ENCODE measurements around the gene SLC44A4.
"Not testable (repeated sequence)": the region's sequence is repeated elsewhere in the genome, so short reads cannot be mapped to it uniquely, and the experiment has no call there.

The SLC44A4 gene

DNA sequence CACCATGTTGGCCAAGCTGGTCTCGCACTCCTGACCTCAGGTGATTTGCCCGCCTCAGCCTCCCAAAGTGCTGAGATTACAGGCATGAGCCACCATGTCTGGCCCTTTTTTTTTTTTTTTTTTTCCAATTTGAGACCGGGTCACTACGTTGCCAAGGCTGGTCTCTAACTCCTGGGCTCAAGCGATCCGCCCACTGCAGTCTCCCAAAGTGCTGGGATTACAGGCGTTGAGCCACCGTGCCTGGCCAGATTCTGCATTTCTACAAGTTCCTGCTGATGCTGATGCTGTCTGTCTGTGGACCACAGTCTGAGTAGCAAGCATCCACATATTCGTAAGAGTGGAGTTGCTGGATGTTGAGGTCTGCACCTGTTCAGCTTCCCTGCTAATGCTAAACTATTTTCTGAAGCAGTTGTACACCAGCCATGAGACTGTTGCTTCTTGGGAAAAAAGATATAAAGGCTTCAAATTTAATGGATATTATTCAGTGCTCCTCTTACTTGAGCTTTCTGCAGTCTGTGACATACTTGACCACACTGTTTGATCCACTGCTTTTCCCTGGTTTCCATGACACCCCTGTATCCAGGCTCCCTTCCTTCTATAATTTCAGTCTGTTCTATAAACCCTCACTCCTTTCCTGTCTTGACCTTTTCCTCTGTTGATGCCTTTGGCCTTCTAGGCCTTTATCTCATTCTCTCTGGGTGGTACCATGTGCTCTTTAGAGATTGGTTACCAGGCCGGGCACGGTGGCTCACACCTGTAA is 33.2 kb upstream of the SLC44A4 start:
- no peak for DNase-seq (ENCODE audit: low read depth, low spot score)
- Histone ChIP-seq H3K27me3 (ENCODE audit: control insufficient read depth, insufficient read depth, low read length) (no peaks in the 10 kb centered on the region), H3K9me3 (ENCODE audit: control insufficient read depth, insufficient read depth, low read length) (no peaks in the 10 kb centered on the region), H3K27ac (ENCODE audit: low read length) (no peak overlapping the region), H3K4me1 (ENCODE audit: control insufficient read depth, insufficient read depth, low read length) (no peaks in the 10 kb centered on the region), H3K36me3 (ENCODE audit: control insufficient read depth, insufficient read depth, low read length) (no peaks in the 10 kb centered on the region), H3K4me3 (ENCODE audit: low read length) (no peak overlapping the region)
- no CpG with 5 or more reads among the region's 11 CpGs for WGBS (ENCODE audit: insufficient coverage, insufficient read length)

DNA sequence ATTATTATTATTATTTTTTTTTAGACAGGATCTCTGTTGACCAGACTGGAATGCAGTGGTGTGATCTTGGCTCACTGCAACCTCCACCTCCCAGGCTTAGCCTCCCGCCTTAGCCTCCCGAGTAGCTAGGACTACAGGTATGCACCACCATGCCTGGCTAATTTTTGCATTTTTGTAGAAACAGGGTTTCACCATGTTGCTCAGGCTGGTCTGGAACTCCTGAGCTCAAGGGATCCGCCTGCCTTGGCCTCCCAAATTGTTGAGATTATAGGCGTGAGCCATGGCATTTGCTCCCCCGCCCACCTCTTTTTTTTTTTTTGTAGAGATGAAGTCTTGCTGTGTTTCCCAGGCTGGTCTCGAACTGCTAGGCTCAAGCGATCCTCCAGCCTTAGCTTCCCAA is 30.5 kb upstream of the SLC44A4 start:
- not testable (repeated sequence) for H3K4me1 ChIP-seq (ENCODE audit: control insufficient read depth, insufficient read depth, low read length); H3K27ac ChIP-seq (ENCODE audit: low read length)
- no CpG with 5 or more reads among the region's 7 CpGs for WGBS (ENCODE audit: insufficient coverage, insufficient read length)

DNA sequence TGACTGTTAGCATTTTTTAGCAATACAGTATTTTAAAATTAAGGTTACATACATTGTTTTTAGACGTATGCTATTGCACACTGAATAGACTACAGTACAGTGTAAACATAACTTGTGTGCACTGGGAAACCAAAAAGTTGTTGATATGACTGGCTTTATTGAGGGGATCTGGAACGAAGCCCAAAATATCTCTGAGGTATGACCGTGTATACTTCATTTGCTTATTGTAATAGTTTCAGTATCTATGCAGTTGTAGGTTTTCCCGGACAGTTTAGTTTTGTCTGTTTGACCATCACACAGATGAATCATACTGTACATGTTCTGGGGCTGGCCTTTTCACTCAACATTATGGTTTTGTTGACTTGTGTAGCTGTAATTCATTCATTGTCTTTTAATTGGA is 30.0 kb upstream of the SLC44A4 start:
- no CpG with 5 or more reads among the region's 4 CpGs for WGBS (ENCODE audit: insufficient coverage, insufficient read length)
- Histone ChIP-seq H3K36me3 (ENCODE audit: control insufficient read depth, insufficient read depth, low read length) (no peaks in the 10 kb centered on the region), H3K27ac (ENCODE audit: low read length) (no peak overlapping the region)

More for the DNA sequence above, 30.5 kb upstream of the SLC44A4 start:
- not testable (repeated sequence) for H3K36me3 ChIP-seq (ENCODE audit: control insufficient read depth, insufficient read depth, low read length); DNase-seq (ENCODE audit: low read depth, low spot score); H3K4me3 ChIP-seq (ENCODE audit: low read length); H3K9me3 ChIP-seq (ENCODE audit: control insufficient read depth, insufficient read depth, low read length); H3K27me3 ChIP-seq (ENCODE audit: control insufficient read depth, insufficient read depth, low read length)

DNA sequence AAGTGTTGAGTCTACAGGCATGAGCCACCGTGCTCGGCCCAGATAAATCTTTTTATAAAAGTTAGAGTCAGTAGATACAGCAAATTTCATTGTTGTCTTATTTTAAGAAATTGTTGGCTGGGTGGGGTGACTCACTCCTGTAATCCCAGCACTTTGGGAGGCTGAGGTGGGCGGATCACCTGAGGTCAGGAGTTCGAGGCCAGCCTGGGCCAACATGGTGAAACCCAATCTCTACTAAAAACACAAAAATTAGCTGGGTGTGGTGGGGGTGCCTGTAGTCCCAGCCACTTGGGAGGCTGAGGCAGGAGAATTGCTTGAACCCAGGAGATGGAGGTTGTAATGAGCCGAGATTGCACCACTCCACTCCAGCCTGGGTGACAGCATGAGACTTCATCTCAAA is 29.5 kb upstream of the SLC44A4 start:
- H3K9me3 ChIP-seq (ENCODE audit: control insufficient read depth, insufficient read depth, low read length); H3K27me3 ChIP-seq (ENCODE audit: control insufficient read depth, insufficient read depth, low read length); H3K4me1 ChIP-seq (ENCODE audit: control insufficient read depth, insufficient read depth, low read length); H3K4me3 ChIP-seq (ENCODE audit: low read length); H3K27ac ChIP-seq (ENCODE audit: low read length); DNase-seq (ENCODE audit: low read depth, low spot score); H3K36me3 ChIP-seq (ENCODE audit: control insufficient read depth, insufficient read depth, low read length): not testable (repeated sequence)
- WGBS (ENCODE audit: insufficient coverage, insufficient read length) = no CpG with 5 or more reads among the region's 5 CpGs

More for the DNA sequence above, 30.0 kb upstream of the SLC44A4 start:
- Histone ChIP-seq H3K4me1 (ENCODE audit: control insufficient read depth, insufficient read depth, low read length) (peaks cover 1% of the 10 kb centered on the region; the same call in 1 of the 2 replicates), H3K27me3 (ENCODE audit: control insufficient read depth, insufficient read depth, low read length) (no peaks in the 10 kb centered on the region), H3K9me3 (ENCODE audit: control insufficient read depth, insufficient read depth, low read length) (no peaks in the 10 kb centered on the region), H3K4me3 (ENCODE audit: low read length) (no peak overlapping the region)
- no peak for DNase-seq (ENCODE audit: low read depth, low spot score)

DNA sequence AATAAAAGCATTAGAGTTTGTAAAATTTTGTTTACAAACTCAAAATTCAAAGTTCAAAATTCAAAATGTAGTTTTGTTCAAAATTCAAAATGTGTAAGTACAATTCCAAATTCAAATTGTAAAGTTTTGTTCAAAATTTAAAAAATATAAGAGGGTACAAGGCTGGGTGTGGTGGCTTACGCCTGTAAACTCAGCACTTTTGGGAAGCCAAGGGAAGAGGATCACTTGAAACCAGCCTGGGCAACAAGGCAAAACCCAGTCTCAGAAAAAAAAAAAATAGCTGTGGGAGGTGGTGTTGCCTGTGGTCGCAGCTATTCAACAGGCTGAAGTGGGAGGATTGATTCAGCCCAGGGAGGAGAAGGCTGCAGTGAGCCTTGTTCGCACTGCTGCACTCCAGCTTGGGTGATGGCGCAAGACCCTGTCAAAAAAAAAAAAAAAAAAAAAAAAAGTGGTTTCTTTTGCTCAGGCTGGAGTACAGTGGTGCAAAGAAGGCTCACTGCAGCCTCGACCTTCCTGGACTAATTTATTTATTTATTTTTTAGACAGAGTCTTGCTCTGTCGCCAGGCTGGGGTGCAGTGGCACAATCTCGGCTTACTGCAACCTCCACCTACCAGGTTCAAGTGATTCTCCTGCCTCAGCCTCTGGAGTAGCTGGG is 28.5 kb upstream of the SLC44A4 start:
- Histone ChIP-seq H3K36me3 (ENCODE audit: control insufficient read depth, insufficient read depth, low read length) (no peaks in the 10 kb centered on the region), H3K9me3 (ENCODE audit: control insufficient read depth, insufficient read depth, low read length) (no peaks in the 10 kb centered on the region), H3K27ac (ENCODE audit: low read length) (no peak overlapping the region), H3K4me1 (ENCODE audit: control insufficient read depth, insufficient read depth, low read length) (peaks cover 1% of the 10 kb centered on the region; the same call in 1 of the 2 replicates), H3K27me3 (ENCODE audit: control insufficient read depth, insufficient read depth, low read length) (no peaks in the 10 kb centered on the region), H3K4me3 (ENCODE audit: low read length) (no peak overlapping the region)
- DNase-seq (ENCODE audit: low read depth, low spot score) = no peak
- WGBS (ENCODE audit: insufficient coverage, insufficient read length) = no CpG with 5 or more reads among the region's 7 CpGs

DNA sequence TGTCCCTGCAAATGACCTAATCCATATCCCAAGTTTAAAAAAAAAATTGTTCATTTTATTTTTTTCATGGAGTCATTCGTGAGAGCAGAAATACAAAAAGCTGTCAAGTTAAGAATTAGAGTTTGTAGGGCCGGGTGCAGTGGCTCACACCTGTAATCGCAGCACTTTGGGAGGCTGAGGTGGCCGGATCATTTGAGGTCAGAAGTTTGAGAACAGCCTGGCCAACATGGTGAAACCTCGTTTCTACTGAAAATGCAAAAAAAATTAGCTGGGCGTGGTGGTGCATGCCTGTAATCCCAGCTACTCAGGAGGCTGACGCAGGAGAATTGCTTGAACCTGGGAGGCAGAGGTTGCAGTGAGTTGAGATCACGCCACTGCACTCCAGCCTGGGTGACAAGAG is 27.9 kb upstream of the SLC44A4 start:
- not testable (repeated sequence) for H3K36me3 ChIP-seq (ENCODE audit: control insufficient read depth, insufficient read depth, low read length); H3K27me3 ChIP-seq (ENCODE audit: control insufficient read depth, insufficient read depth, low read length); DNase-seq (ENCODE audit: low read depth, low spot score); H3K4me3 ChIP-seq (ENCODE audit: low read length); H3K9me3 ChIP-seq (ENCODE audit: control insufficient read depth, insufficient read depth, low read length); H3K27ac ChIP-seq (ENCODE audit: low read length); H3K4me1 ChIP-seq (ENCODE audit: control insufficient read depth, insufficient read depth, low read length)
- WGBS (ENCODE audit: insufficient coverage, insufficient read length) = no CpG with 5 or more reads among the region's 8 CpGs

DNA sequence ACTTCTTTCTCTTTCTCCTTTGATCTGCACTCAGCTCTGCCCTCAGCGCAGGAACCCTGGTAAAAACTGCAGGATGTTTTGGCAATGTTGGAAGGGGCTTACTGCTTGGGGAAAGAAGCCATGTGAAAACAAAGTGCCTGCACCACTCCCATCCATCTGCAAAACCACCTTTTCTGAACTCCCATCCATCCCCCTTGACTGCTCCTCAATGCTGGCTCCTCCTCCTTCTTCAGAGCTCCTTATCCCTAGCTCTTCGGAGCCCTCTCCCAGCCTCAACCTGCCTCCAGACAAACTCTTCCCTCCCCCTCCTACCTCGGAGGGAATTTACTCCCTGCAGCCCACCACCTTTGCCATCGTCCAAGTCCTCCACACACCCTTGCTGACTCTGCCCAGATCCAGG is 27.3 kb upstream of the SLC44A4 start:
- Histone ChIP-seq H3K36me3 (ENCODE audit: control insufficient read depth, insufficient read depth, low read length) (no peaks in the 10 kb centered on the region), H3K27ac (ENCODE audit: low read length) (no peak overlapping the region), H3K4me3 (ENCODE audit: low read length) (no peak overlapping the region), H3K9me3 (ENCODE audit: control insufficient read depth, insufficient read depth, low read length) (no peaks in the 10 kb centered on the region), H3K27me3 (ENCODE audit: control insufficient read depth, insufficient read depth, low read length) (no peaks in the 10 kb centered on the region), H3K4me1 (ENCODE audit: control insufficient read depth, insufficient read depth, low read length) (peaks cover 1% of the 10 kb centered on the region)
- no peak for DNase-seq (ENCODE audit: low read depth, low spot score)
- no CpG with 5 or more reads among the region's 4 CpGs for WGBS (ENCODE audit: insufficient coverage, insufficient read length)

DNA sequence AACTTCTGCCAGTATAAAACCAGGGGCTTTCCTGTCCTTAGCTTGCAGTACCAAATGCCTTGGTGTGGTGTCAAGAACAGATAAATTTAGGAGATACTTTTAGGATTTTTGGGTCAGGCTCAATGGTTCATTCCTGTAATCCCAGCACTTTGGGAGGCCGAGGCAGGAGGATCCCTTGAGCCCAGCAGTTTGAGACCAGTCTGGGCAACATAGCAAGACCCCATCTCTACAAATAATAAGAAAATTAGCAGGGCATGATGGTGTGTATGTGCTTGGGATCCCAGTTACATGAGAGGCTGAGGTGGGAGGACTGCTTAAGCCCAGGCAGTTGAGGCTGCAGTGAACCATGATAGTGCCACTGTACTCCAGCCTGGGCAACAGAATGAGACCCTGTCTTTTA is 26.2 kb upstream of the SLC44A4 start:
- H3K9me3 ChIP-seq (ENCODE audit: control insufficient read depth, insufficient read depth, low read length) = no peaks in the 10 kb centered on the region
- H3K27ac ChIP-seq (ENCODE audit: low read length) = no peak overlapping the region
- no CpG with 5 or more reads among the region's 1 CpG for WGBS (ENCODE audit: insufficient coverage, insufficient read length)
- H3K4me3 ChIP-seq (ENCODE audit: low read length) = no peak overlapping the region
- no peaks in the 10 kb centered on the region for H3K27me3 ChIP-seq (ENCODE audit: control insufficient read depth, insufficient read depth, low read length)
- DNase-seq (ENCODE audit: low read depth, low spot score) = no peak
- peaks cover 5% of the 10 kb centered on the region for H3K4me1 ChIP-seq (ENCODE audit: control insufficient read depth, insufficient read depth, low read length)
- H3K36me3 ChIP-seq (ENCODE audit: control insufficient read depth, insufficient read depth, low read length) = no peaks in the 10 kb centered on the region; the same call in none of the 2 replicates

DNA sequence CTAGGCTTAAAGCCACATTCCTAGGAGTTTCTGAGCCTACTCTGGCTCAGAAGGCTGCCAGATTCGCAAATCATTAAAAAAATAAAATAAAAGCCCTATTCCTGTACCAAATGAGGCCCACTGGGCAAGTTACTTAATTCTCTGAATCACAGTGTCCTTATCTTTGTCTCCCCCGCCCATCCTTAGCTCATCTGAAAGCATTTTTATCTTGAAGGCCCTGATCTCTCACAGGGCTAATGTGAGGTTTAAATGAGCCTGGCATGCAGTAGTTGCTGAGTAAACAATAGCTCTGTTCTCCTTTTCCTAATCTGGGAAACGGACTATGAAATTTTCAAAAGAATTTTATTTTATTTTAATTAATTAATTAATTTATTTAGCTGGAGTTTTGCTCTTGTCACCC is 25.2 kb upstream of the SLC44A4 start:
- no peak for DNase-seq (ENCODE audit: low read depth, low spot score)
- H3K9me3 ChIP-seq (ENCODE audit: control insufficient read depth, insufficient read depth, low read length) = no peaks in the 10 kb centered on the region
- H3K27ac ChIP-seq (ENCODE audit: low read length) = no peak overlapping the region
- H3K4me1 ChIP-seq (ENCODE audit: control insufficient read depth, insufficient read depth, low read length) = peaks cover 7% of the 10 kb centered on the region
- H3K27me3 ChIP-seq (ENCODE audit: control insufficient read depth, insufficient read depth, low read length) = no peaks in the 10 kb centered on the region
- no peak overlapping the region for H3K4me3 ChIP-seq (ENCODE audit: low read length)
- WGBS (ENCODE audit: insufficient coverage, insufficient read length) = no CpG with 5 or more reads among the region's 3 CpGs
- H3K36me3 ChIP-seq (ENCODE audit: control insufficient read depth, insufficient read depth, low read length) = peaks cover 4% of the 10 kb centered on the region

DNA sequence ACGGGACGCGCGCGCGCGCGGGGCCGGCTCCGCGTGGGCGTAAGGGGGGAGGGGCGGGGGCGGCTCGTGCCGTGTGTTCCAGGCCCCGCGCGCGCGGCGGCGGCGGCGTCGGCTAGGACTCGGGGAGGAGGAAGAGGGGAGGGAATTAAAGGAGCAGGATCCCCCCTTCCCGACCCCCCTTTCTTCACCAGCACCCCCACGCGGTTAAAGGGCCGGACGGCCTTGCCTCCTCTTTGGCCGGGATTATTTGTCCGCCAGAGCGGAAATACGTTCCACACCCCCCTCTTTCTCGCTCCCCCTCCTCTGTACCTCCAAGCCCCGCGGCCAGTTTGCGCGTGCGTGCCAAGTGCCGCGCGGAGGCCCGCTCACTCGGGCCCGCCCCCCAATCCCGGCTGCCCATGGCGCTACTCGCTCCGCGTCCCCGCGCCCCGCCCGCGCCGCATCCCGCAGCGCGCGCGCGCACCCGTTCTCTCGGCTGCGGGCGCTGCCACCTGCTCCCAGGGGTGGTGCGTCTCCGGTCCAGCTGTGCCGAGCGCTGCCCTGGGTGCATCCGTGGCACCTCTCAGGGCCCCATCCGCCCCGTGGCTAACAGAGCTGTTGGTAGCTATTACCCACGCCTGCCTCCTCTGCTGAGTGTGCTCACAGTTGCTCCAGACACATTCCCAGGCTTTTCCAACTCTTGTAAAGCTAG is 23.3 kb upstream of the SLC44A4 start, which contains the start of gene ZBTB12:
Gene ZBTB12, minus strand, starts transcription at position 134 of the 691 bp plus-strand sequence. CDS start 781 bp downstream, outside the sequence.
- no CpG with 5 or more reads among the region's 77 CpGs for WGBS (ENCODE audit: insufficient coverage, insufficient read length)
- H3K4me3 ChIP-seq (ENCODE audit: low read length) = peak within 1 kb of the TSS; percentile 52; the same call in 1 of the 2 replicates
- peak; percentile 91 for DNase-seq (ENCODE audit: low read depth, low spot score)
- H3K4me1 ChIP-seq (ENCODE audit: control insufficient read depth, insufficient read depth, low read length) = peaks cover 8% of the 10 kb centered on the region
- H3K27ac ChIP-seq (ENCODE audit: low read length) = no peak within 1 kb of the TSS
- H3K36me3 ChIP-seq (ENCODE audit: control insufficient read depth, insufficient read depth, low read length) = peaks cover 4% of the 10 kb centered on the region
- H3K27me3 ChIP-seq (ENCODE audit: control insufficient read depth, insufficient read depth, low read length) = no peaks in the 10 kb centered on the region
- no peaks in the 10 kb centered on the region for H3K9me3 ChIP-seq (ENCODE audit: control insufficient read depth, insufficient read depth, low read length)
